Dendritic cell treated with granulocyte-macrophage colony-stimulating factor and Interleukin-4, amounts not matched to agents 40 ng/mL and 50 ng/mL, for 4 days (primary cell): ENCODE measurements around the gene GTF2I.
"Not testable (repeated sequence)": the region's sequence is repeated elsewhere in the genome, so short reads cannot be mapped to it uniquely, and the experiment has no call there.

Experiments used
- H3K27ac Mint-ChIP-seq: one replicate; pipeline ENCODE4 v1.8.0; 2022; ENCODE audit warnings: mild to moderate bottlenecking, mixed read lengths
- H3K27me3 Mint-ChIP-seq: one replicate; pipeline ENCODE4 v1.8.0; 2022; ENCODE audit warnings: mild to moderate bottlenecking, mixed read lengths
- H3K36me3 Mint-ChIP-seq: one replicate; pipeline ENCODE4 v1.8.0; 2022; ENCODE audit warnings: low read depth, mixed read lengths
- H3K4me1 Mint-ChIP-seq: one replicate; pipeline ENCODE4 v1.8.0; 2022; ENCODE audit warnings: low read depth, mixed read lengths
- H3K4me3 Mint-ChIP-seq: one replicate; pipeline ENCODE4 v1.8.0; 2022; ENCODE audit warnings: mild to moderate bottlenecking, moderate library complexity, mixed read lengths
- H3K9me3 Mint-ChIP-seq: one replicate; pipeline ENCODE4 v1.8.0; 2022; ENCODE audit warnings: mixed read lengths
- intact Hi-C: fragments of 100-400 bp; cut with micrococcal nuclease; formaldehyde crosslinking; loops from one replicate; pipeline ENCODE4 v1.15.0; 2022

The GTF2I gene

DNA sequence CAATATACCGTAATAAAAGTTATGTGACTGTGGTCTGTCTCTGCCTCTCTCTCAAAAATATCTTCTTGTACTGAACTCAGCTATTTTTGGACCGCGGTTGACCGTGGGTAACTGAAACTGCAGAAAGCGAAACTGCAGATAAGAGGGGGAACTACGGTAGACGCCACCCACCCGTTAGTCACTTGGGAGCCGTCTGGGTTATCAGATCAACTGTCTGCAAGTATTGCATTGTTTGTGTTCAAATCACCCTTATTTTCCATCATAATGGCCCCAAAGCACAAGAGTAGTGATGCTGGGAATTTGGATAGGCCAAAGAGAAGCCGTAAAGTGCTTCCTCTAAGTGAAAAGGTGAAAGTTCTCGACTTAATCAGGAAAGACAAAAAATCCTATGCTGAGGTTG lies 7.5 kb upstream of the GTF2I start:
- intact Hi-C loops, result not testable (repeated sequence)
- H3K4me3 Mint-ChIP-seq, result peak overlapping the region; percentile 57

DNA sequence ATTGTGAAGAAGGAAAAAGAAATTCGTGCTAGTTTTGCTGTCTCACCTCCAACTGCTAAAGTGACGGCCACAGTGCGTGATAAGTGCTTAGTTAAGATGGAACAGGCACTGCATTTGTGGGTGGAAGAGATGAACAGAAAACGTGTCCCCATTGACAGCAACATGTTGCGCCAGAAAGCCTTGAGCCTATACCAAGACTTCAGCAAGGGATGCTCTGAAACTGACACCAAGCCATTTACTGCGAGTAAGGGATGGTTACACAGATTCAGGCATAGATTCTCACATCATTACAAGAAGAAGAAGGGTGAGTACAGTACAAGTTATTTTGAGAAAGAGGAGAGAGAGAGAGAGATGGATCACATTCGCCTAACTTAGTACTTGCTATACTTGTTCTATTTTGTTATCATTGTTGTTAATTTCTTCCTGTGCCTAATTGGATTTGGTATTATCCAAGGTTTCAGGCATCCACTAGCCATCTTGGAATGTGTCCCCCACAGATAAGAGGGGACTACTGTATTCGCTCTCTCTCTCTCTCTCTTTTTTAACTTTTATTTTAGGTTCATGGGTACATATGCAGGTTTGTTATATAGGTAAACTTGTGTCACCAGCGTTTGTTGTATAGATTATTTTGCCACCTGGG lies 6.9 kb upstream of the GTF2I start:
- intact Hi-C loops, H3K9me3 Mint-ChIP-seq: not testable (repeated sequence)
- H3K4me1 Mint-ChIP-seq, result peaks cover 32% of the 10 kb centered on the region

More for the DNA sequence above, 7.5 kb upstream of the GTF2I start:
- H3K4me1 Mint-ChIP-seq, result peaks cover 27% of the 10 kb centered on the region
- H3K27ac Mint-ChIP-seq, result peak overlapping the region; percentile 69
- H3K36me3 Mint-ChIP-seq, H3K27me3 Mint-ChIP-seq, H3K9me3 Mint-ChIP-seq: not testable (repeated sequence)

DNA sequence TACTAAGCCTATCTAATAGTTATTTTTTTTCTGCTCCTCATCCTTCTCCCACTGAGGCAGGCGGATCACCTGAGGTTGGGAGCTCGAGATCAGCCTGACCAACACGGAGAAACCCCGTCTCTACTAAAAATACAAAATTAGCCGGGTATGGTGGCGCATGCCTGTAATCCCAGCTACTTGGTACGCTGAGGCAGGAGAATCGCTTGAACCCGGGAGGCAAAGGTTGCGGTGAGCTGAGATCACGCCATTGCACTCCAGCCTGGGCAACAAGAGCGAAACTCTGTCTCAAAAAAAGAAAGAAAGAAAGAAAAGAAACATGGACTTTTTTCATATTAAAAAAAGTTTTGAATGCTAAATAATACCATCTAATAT lies 6.4 kb upstream of the GTF2I start:
- H3K4me1 Mint-ChIP-seq, result peaks cover 38% of the 10 kb centered on the region

More for the DNA sequence above, 6.9 kb upstream of the GTF2I start:
- Mint-ChIP-seq H3K4me3 (peak overlapping the region; percentile 57), H3K27ac (peak overlapping the region; percentile 69)
- not testable (repeated sequence) for H3K27me3 Mint-ChIP-seq, H3K36me3 Mint-ChIP-seq

DNA sequence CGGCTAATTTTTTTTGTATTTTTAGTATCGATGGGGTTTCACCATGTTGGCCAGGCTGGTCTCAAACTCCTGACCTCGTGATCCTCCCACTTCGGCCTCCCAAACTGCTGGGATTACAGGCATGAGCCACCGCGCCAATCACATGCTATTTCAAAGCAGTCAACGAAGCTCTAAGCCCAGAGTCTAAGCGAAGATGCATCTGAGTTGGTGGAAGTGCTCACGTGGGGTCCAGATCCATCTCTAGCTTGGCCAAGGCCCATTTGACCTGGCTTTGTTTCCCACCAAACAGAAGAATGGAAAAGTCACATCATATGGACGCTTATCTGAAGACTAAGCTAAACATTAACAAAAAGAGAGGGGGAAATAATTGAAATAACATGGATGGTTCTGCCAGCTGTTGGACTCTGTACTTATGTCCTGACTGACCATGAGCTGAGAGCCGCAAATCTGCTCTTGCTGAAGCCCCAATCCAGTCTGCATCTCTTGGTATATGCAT lies 3.8 kb upstream of the GTF2I start:
- Mint-ChIP-seq H3K36me3 (peaks cover 10% of the 10 kb centered on the region), H3K4me3 (no peak overlapping the region), H3K27me3 (no peaks in the 10 kb centered on the region), H3K4me1 (peaks cover 46% of the 10 kb centered on the region), H3K9me3 (no peaks in the 10 kb centered on the region), H3K27ac (no peak overlapping the region)
- intact Hi-C loops, result no loop called here

More for the DNA sequence above, 6.4 kb upstream of the GTF2I start:
- intact Hi-C loops, H3K27me3 Mint-ChIP-seq, H3K4me3 Mint-ChIP-seq, H3K9me3 Mint-ChIP-seq, H3K27ac Mint-ChIP-seq, H3K36me3 Mint-ChIP-seq: not testable (repeated sequence)

DNA sequence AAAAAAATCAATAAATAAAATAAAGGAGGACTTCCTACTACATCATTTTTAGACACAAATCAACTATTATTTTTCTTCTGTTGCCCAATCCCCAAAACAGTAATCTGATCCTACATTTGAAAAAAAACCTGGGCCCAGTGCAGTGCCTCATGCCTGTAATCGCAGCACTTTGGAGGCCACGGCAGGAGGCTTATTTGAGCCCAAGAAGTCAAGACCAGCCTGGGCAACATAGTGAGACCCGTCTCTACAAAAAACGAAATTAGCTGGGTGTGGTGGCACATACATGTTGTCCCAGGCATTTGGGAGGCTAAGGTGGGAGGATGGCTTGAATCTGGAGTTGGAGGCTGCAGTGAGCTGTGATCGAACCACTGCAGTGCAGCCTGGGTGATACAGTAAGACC lies 2.7 kb upstream of the GTF2I start:
- Mint-ChIP-seq H3K4me1 (peaks cover 46% of the 10 kb centered on the region), H3K9me3 (no peaks in the 10 kb centered on the region), H3K27me3 (no peaks in the 10 kb centered on the region), H3K36me3 (peaks cover 10% of the 10 kb centered on the region), H3K27ac (no peak overlapping the region), H3K4me3 (no peak overlapping the region)
- intact Hi-C loops, result no loop called here

DNA sequence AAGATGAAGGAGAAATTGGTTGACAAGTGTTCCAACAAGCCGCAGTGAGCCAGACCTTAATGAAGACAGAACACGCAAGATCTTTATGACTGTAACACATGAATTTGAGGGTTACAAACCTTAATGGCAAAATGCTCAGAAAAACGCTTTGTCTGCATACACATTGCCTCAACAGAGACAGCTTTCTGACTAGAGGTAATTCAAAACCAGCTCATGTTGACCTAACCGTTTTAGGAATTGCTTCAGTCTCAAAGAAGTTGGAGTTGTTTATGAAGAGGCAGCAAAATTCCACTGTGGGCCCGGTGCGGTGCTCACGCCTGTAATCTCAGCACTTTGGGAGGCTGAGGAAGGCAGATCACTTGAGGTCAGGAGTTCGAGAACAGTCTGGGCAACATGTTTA lies 2.2 kb upstream of the GTF2I start:
- no peaks in the 10 kb centered on the region for H3K9me3 Mint-ChIP-seq
- peak overlapping the region; percentile 51 for H3K4me3 Mint-ChIP-seq
- peaks cover 10% of the 10 kb centered on the region for H3K36me3 Mint-ChIP-seq
- intact Hi-C loops, result no loop called here
- H3K27ac Mint-ChIP-seq, result peak overlapping the region; percentile 92
- H3K4me1 Mint-ChIP-seq, result peaks cover 47% of the 10 kb centered on the region
- no peaks in the 10 kb centered on the region for H3K27me3 Mint-ChIP-seq

DNA sequence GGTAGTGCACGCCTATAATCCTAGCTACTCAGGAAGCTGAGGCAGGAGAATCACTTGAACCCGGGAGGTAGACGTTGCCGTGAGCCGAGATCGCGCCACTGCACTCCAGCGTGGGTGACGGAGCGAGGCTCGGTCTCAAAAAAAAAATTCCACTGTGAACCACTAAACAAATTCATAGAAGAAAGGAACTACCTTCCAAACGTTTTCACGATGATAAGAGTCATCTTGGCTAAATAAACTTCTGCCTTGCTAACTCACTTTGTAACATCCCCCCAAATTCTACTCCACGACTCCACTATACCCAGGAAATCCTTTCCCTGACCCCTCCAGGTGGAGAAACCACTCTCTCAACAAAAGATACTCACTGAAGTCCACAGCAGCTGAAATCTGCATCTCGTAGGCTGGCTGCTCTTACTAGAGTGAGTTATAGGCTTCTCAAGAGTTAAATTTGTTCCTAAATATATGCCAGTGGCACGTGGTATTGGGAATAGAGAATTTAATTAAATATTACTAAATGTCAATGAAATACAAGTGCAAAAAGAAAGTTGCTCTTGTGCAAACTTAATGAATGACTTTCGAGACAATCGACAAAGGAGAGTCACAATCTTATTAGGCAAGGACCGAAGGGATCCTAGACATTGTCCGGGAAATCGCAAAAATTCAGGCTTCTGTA lies 1.6 kb upstream of the GTF2I start:
- Mint-ChIP-seq H3K27ac (peak overlapping the region; percentile 92), H3K27me3 (no peaks in the 10 kb centered on the region), H3K36me3 (peaks cover 10% of the 10 kb centered on the region), H3K4me1 (peaks cover 47% of the 10 kb centered on the region), H3K4me3 (peak overlapping the region; percentile 80), H3K9me3 (no peaks in the 10 kb centered on the region)
- intact Hi-C loops, result no loop called here

DNA sequence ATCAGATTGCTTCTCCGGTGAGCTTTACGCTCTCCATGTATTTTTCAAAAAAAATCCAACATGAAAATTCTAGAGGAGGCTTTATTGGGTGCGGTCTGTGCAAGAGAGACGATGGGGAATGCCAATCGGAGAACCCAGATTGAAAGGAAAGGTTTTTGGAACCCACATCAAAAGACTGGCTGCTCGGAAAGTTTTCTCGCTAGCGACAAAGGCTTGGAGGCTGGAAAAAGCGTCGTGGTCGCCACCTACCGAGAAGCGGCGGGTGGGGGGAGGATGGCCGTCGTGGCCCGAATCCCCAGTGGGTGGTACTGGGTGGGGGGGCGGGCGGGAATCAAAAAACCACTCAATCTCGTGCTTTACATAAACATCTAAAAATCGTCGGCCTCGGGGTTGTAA lies 1.1 kb upstream of the GTF2I start:
- H3K36me3 Mint-ChIP-seq, result peaks cover 10% of the 10 kb centered on the region
- H3K9me3 Mint-ChIP-seq, result no peaks in the 10 kb centered on the region
- H3K27ac Mint-ChIP-seq, result peak overlapping the region; percentile 92
- no peaks in the 10 kb centered on the region for H3K27me3 Mint-ChIP-seq
- intact Hi-C loops, result no loop called here
- H3K4me1 Mint-ChIP-seq, result peaks cover 49% of the 10 kb centered on the region
- H3K4me3 Mint-ChIP-seq, result peak overlapping the region; percentile 80

DNA sequence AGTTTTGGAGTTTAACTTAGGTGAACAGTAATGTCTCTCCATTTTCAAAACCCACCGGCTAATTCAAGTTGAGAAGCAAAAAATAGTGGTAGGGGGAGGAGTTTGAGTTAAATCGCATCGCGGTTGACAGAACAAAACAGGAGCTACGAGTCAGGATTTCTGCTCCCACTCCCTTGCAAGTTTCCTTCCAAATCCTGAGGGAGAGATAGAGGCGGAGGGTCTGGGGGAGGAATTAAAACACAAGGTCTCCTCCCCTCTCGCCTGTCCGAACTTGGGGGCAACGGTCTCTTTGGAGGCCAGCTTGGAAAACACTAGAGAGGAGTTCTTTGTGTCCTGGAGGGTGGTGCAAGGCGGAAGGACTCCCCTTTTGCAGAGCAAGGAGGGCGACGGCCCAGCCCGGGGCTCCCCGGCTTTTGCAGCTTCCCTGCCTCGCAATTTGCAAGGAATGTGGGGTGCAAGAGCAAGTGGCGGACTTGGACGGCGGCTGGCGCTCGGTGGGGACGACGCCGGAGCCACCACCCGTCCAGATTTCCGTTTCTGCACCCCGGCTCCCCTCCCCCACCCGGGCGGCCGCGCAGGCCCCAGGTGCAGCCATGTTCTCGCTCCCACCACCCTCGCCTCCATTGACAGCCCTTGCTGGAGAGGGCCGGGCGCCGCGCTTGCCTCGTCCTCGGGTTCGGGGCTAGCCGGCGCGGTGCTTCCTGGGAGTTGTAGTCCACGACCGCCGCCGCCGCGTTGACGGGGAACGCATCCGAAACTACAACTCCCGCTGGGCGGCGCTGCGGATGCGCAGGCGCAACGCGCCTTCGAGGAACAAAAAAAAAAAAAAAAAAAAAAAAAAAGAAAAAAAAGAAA lies 454 bp upstream of the GTF2I start:
- peaks cover 54% of the 10 kb centered on the region for H3K4me1 Mint-ChIP-seq
- no peaks in the 10 kb centered on the region for H3K9me3 Mint-ChIP-seq
- peak overlapping the region; percentile 92 for H3K27ac Mint-ChIP-seq
- H3K4me3 Mint-ChIP-seq, result peak overlapping the region; percentile 80
- intact Hi-C loops, result no loop called here
- H3K27me3 Mint-ChIP-seq, result no peaks in the 10 kb centered on the region
- peaks cover 10% of the 10 kb centered on the region for H3K36me3 Mint-ChIP-seq

DNA sequence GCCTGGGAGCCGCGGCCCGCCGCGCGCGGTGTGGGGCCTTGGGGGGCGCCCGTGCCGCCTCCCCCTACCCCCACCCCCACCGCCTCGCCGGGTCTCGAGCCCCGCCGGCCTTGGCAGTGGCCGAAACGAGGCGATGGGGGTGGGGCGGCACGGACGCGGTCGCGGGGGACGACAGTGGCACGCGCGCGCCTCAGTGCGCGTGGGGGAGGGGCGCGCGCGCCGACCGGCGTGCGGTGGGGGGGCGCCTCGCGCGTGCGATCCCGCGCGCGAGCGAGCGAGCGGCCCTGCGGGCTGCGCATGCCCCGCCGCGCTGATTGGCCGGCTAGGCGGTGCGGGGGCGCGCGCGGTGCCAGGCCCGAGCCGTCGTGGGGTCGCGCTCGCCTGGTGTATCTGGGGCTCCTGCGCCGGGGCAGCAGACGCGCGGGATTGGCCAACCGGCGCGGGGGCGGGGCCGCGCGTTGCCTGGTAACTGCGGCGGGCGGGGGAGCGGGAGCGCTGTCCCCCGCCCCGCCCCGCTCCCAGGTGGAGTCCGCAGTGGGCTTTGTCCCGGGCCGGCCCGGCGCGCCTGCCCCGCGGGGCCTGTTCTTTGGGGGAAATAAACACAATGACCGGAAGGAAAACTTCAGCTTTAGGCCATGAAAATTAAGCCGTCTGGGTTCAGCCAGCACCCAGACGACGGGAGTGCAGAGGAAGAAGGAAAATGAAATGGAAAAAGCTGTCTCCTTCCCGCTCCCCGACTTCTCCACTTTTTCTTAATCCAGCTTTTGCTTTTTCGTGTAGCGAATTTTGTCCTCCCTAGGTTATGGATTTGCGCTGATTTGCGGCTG lies 873 bp downstream of the GTF2I start:
- intact Hi-C loops, result no loop called here
- peak overlapping the region; percentile 92 for H3K27ac Mint-ChIP-seq

DNA sequence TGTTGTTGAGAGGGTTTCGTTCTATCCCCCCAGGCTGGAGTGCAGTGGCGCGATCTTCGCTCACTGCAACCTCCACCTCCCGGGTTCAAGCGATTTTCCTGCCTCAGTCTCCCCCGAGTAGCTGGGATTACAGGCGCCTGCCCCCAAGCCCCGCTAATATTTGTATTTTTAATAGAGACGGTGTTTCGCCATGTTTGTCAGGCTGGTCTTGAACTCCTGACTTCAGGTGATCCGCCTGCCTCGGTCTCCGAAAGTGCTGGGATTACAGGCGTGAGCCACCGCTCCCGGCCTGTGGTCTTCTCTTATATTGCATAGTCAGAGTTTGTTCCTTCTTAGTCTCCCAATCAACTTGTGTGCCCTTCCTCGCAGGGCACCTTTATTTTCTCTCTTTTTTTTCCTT lies 2.7 kb downstream of the GTF2I start:
- peaks cover 63% of the 10 kb centered on the region for H3K4me1 Mint-ChIP-seq

More for the DNA sequence above, 873 bp downstream of the GTF2I start:
- Mint-ChIP-seq H3K27me3 (no peaks in the 10 kb centered on the region), H3K4me1 (peaks cover 54% of the 10 kb centered on the region), H3K36me3 (peaks cover 10% of the 10 kb centered on the region), H3K9me3 (no peaks in the 10 kb centered on the region), H3K4me3 (peak overlapping the region; percentile 82)

DNA sequence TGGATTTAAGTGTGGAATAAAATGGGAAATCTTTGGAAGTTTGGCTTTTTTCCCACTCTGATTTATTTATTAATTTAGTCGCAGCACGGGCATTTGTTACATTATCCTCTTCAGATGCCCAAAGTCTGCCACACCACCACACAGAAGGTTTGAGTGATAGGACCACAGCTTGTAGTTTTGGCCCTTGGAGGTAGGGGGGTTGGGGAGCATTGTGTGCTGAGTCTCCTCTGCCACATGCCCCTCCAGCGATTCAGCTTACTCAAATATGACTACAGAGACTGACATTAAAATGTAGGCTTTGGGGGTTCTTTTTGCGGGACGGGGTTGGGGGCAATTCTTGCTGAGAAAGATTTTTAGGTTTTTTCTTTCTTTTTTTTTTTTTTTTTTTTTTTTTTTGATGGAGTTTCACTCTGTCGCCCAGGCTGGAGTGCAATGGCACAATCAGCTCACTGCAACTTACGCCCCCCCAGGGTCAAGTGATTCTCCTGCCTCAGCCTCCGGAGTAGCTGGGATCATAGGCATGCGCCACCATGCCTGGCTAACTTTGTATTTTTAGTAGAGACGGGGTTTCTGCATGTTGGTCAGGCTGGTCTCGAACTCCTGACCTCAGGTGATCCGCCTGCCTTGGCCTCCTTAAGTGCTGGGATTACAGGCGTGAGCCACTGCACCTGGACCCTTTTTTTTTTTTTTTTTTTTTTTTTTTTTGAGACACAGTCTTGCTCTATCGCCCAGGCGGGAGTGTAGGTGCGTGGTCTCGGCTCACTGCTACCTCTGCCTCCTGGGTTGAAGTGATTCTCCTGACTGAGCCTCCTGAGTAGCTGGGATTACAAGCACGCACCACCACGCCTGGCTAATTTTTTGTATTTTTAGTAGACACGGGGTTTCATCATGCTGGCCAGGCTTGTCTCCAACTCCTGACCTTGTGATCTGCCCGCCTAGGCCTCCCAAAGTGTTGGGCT lies 4.6 kb downstream of the GTF2I start:
- Mint-ChIP-seq H3K4me1 (peaks cover 65% of the 10 kb centered on the region), H3K36me3 (peaks cover 32% of the 10 kb centered on the region)
- H3K27ac Mint-ChIP-seq, intact Hi-C loops, H3K27me3 Mint-ChIP-seq, H3K9me3 Mint-ChIP-seq, H3K4me3 Mint-ChIP-seq: not testable (repeated sequence)

More for the DNA sequence above, 2.7 kb downstream of the GTF2I start:
- intact Hi-C loops, H3K27me3 Mint-ChIP-seq, H3K9me3 Mint-ChIP-seq: not testable (repeated sequence)
- H3K36me3 Mint-ChIP-seq, result peaks cover 21% of the 10 kb centered on the region
- peak overlapping the region; percentile 82 for H3K4me3 Mint-ChIP-seq
- peak overlapping the region; percentile 92 for H3K27ac Mint-ChIP-seq
